IMR-90 (cell line): Measurements from ENCODE around the gene PANX1. TPM values are rescaled to one million over a fixed set of nuclear protein-coding genes. Genes with fewer than 3 reads are reported as not detected.

Source experiments
- ATAC-seq: fragments of 200-7000 bp; cut with Tn5 transposase; 2 replicates; pipeline ENCODE4 v1.9.1; 2020; ENCODE audit warnings: low read depth, mild to moderate bottlenecking, moderate library complexity
- BruUV-seq: library from RNA; stranded (reverse); fragments of 400-500 nt; replicated peaks from 2 replicates; lab custom pipeline; 2021; lab: Mats Ljungman, UMichigan
- CTCF ChIA-PET: fragments of 300-600 bp; formaldehyde crosslinking; extraction: SDS; loops from one replicate; lab custom pipeline; 2021; ENCODE audit warnings: antibody characterized with exemption; lab: Yijun Ruan, JAX
- POLR2A ChIA-PET: fragments of 300-600 bp; sonication (Branson Sonifier 250); formaldehyde crosslinking; loops from one replicate; lab custom pipeline; 2022; ENCODE audit warnings: antibody characterized with exemption; ENCODE audit not compliant: unreplicated experiment; lab: Charles Lee
- DNase-seq: peaks from one replicate; pipeline ENCODE4 v3.0.0; 2013
- H2AFZ ChIP-seq: replicated peaks from 2 replicates; pipeline ENCODE3; 2013; ENCODE audit warnings: low read length, mild to moderate bottlenecking; ENCODE audit not compliant: poor library complexity
- H2AK5ac ChIP-seq: 2 replicates; pipeline ENCODE4 v1.6.1; 2013; ENCODE audit warnings: low read depth, low read length, inconsistent platforms
- H2AK9ac ChIP-seq: replicated peaks from 2 replicates; pipeline ENCODE3; 2013; ENCODE audit warnings: mild to moderate bottlenecking, low read depth, low read length, moderate library complexity; ENCODE audit not compliant: poor library complexity
- H2BK120ac ChIP-seq: 2 replicates; pipeline ENCODE4 v1.6.1; 2013; ENCODE audit warnings: low read depth, low read length, inconsistent platforms
- H2BK15ac ChIP-seq: 3 replicates; pipeline ENCODE4 v1.6.1; 2013; ENCODE audit warnings: low read depth, low read length, inconsistent platforms
- H2BK20ac ChIP-seq: 2 replicates; pipeline ENCODE4 v1.6.1; 2013; ENCODE audit warnings: low read depth, mild to moderate bottlenecking, inconsistent platforms, low read length, moderate library complexity
- H2BK5ac ChIP-seq: 2 replicates; pipeline ENCODE4 v1.6.1; 2013; ENCODE audit warnings: mild to moderate bottlenecking, low read depth, low read length, inconsistent platforms; ENCODE audit not compliant: poor library complexity, severe bottlenecking
- H3K14ac ChIP-seq: replicated peaks from 2 replicates; pipeline ENCODE4 v1.6.1; 2013; ENCODE audit warnings: low read depth, low read length, inconsistent platforms
- H3K18ac ChIP-seq: 2 replicates; pipeline ENCODE4 v1.6.1; 2013; ENCODE audit warnings: low read depth, low read length, control low read depth
- H3K23ac ChIP-seq: 2 replicates; pipeline ENCODE4 v1.6.1; 2013; ENCODE audit warnings: low read depth, low read length, inconsistent platforms
- H3K27ac ChIP-seq: 2 replicates; pipeline ENCODE4 v1.5.1; 2013; ENCODE audit warnings: mild to moderate bottlenecking, control low read depth, low read length; ENCODE audit not compliant: insufficient read depth
- H3K27me3 ChIP-seq: 2 replicates; pipeline ENCODE4 v1.6.1; 2013; ENCODE audit warnings: low read length; ENCODE audit not compliant: control insufficient read depth, insufficient read depth
- H3K36me3 ChIP-seq: 2 replicates; pipeline ENCODE4 v1.6.1; 2013; ENCODE audit warnings: low read length, mixed read lengths; ENCODE audit not compliant: control insufficient read depth, insufficient read depth
- H3K4ac ChIP-seq: 2 replicates; pipeline ENCODE4 v1.6.1; 2013; ENCODE audit warnings: low read depth, low read length, inconsistent platforms
- H3K4me1 ChIP-seq: 2 replicates; pipeline ENCODE4 v1.6.1; 2013; ENCODE audit warnings: low read length, mixed read lengths; ENCODE audit not compliant: control insufficient read depth, insufficient read depth
- H3K4me2 ChIP-seq: 2 replicates; pipeline ENCODE4 v1.6.1; 2013; ENCODE audit warnings: low read depth, mild to moderate bottlenecking, control low read depth, low read length, moderate library complexity
- H3K4me3 ChIP-seq: 2 replicates; pipeline ENCODE4 v1.5.1; 2013; ENCODE audit warnings: low read depth, mild to moderate bottlenecking, control low read depth, low read length, moderate library complexity; ENCODE audit not compliant: insufficient read depth
- H3K56ac ChIP-seq: 2 replicates; pipeline ENCODE4 v1.6.1; 2013; ENCODE audit warnings: low read length, inconsistent platforms; ENCODE audit not compliant: insufficient read depth; ENCODE audit errors: extremely low read depth
- H3K79me1 ChIP-seq, 2 experiments: 2 replicates each; pipeline ENCODE4 v1.6.1; 2013; ENCODE audit warnings: low read length in 2 of 2, inconsistent platforms in 1 of 2, low read depth in 1 of 2
- H3K9ac ChIP-seq: 2 replicates; pipeline ENCODE4 v1.6.1; 2013; ENCODE audit warnings: low read depth, low read length, control low read depth
- H3K9me1 ChIP-seq: 2 replicates; pipeline ENCODE4 v1.6.1; 2013; ENCODE audit warnings: low read length, inconsistent platforms; ENCODE audit not compliant: insufficient read depth
- H3K9me3 ChIP-seq: 2 replicates; pipeline ENCODE4 v1.6.1; 2013; ENCODE audit warnings: low read length; ENCODE audit not compliant: control insufficient read depth, insufficient read depth
- H4K20me1 ChIP-seq: 2 replicates; pipeline ENCODE4 v1.6.1; 2013; ENCODE audit warnings: low read length, inconsistent platforms; ENCODE audit not compliant: insufficient read depth
- H4K5ac ChIP-seq: 2 replicates; pipeline ENCODE4 v1.6.1; 2013; ENCODE audit warnings: mild to moderate bottlenecking, low read depth, low read length, control low read depth
- H4K8ac ChIP-seq, 2 experiments: 2 replicates each; pipeline ENCODE4 v1.6.1; 2013; ENCODE audit warnings: low read depth in 2 of 2, low read length in 2 of 2, control low read depth in 1 of 2, inconsistent platforms in 1 of 2
- H4K91ac ChIP-seq: 2 replicates; pipeline ENCODE4 v1.6.1; 2013; ENCODE audit warnings: low read depth, low read length, inconsistent platforms; ENCODE audit not compliant: insufficient read depth
- CEBPB ChIP-seq: IDR thresholded peaks from 2 replicates; pipeline ENCODE4 v1.6.1; 2012; ENCODE audit warnings: low read depth, low read length, improper control_type of control experiment
- WGBS, 2 experiments: methylation state at CpG; one replicate each; pipeline versions ENCODE4 v1.1.5 to v1.1.7; 2013; ENCODE audit warnings: missing lambda C conversion rate in 2 of 2; ENCODE audit not compliant: insufficient read length in 1 of 2; ENCODE audit errors: extremely low coverage in 2 of 2; 5-methylcytosine and 5-hydroxymethylcytosine counted together
- dilution Hi-C: fragments of 300-500 bp; cut with HindIII; formaldehyde crosslinking; loops from one replicate; pipeline ENCODE4 v1.14.3; 2018; ENCODE audit warnings: low sequenced_read_pairs; ENCODE audit not compliant: unreplicated experiment
- in situ Hi-C: fragments of 300-500 bp; cut with MboI; formaldehyde crosslinking; loops from 3 replicates; pipeline ENCODE4 v1.14.3; 2019; ENCODE audit warnings: low sequenced_read_pairs, inconsistent platforms, mixed read lengths
- intact Hi-C: fragments of 100-400 bp; cut with micrococcal nuclease; formaldehyde crosslinking; loops from 2 replicates; pipeline ENCODE4 v1.10.0; 2022
- polyA plus RNA-seq, 3 experiments: library from polyadenylated mRNA; depleted of rRNA; stranded (reverse); fragments of >200 nt; gene quantifications; 2 replicates each; pipeline ENCODE4 v1.2.3, GENCODE V29; 2012; ENCODE audit warnings: low replicate concordance in 1 of 3
- total RNA-seq: library from RNA; depleted of rRNA; stranded (reverse); fragments of >200 nt; gene quantifications from 2 replicates; pipeline ENCODE4 v1.2.3, GENCODE V29; 2012
- TF ChIP-seq, protein P1 (sequence below): fragments of 150-350 bp; IDR thresholded peaks from 2 replicates; pipeline ENCODE4 v1.6.1; 2016; ENCODE audit warnings: low read depth, mild to moderate bottlenecking, low read length, moderate library complexity, borderline replicate concordance

Gene PANX1
- total and polyA plus RNA-seq, 2 of the 4 experiments (the other 2 are of a cell fraction): 29.8 to 70.8 TPM

DNA sequence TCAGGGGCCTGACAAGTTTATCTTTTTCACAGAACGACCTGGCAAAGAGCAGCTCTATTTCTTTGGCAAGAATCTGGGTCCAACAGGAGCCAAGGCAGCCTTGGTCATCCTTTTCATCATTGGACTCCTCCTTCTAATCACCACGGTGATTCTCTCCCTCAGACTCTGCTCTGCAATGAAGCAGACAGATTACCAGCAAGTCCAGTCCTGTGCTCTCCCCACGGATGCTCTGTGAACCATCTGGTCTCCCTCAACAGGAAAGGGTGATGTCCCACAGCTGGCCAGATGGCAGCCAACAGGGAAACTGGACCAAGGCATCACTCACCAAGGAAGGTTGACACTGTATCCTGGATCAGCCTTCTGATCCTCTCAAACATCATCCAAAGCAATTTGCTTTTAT lies 17.0 kb upstream of the PANX1 start:
- 10% methylated on average over 2 of the region's 3 CpGs; no CpG with 5 or more reads in 1 of the 2 experiments for WGBS, 2 experiments

More for the DNA sequence above, 17.0 kb upstream of the PANX1 start:
- dilution Hi-C loops (no loop called here), in situ Hi-C loops (no loop called here), intact Hi-C loops (no loop called here)
- no peak overlapping the region for H2BK120ac ChIP-seq
- no TSS peak for BruUV-seq
- ChIA-PET CTCF (no interaction called here), POLR2A (no interaction called here)
- H3K4me2 ChIP-seq: no peak overlapping the region
- H3K14ac ChIP-seq: no peak overlapping the region
- no peak for DNase-seq
- no peak overlapping the region for H2BK5ac ChIP-seq
- H4K91ac ChIP-seq: no peak overlapping the region
- no peak overlapping the region for H3K9ac ChIP-seq
- no peak overlapping the region for H2AFZ ChIP-seq
- no peaks in the 10 kb centered on the region for H3K9me1 ChIP-seq
- TF ChIP-seq, protein P1, sequence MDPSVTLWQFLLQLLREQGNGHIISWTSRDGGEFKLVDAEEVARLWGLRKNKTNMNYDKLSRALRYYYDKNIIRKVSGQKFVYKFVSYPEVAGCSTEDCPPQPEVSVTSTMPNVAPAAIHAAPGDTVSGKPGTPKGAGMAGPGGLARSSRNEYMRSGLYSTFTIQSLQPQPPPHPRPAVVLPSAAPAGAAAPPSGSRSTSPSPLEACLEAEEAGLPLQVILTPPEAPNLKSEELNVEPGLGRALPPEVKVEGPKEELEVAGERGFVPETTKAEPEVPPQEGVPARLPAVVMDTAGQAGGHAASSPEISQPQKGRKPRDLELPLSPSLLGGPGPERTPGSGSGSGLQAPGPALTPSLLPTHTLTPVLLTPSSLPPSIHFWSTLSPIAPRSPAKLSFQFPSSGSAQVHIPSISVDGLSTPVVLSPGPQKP: no peak
- no peak for TF ChIP-seq CEBPB
- no peak overlapping the region for H4K5ac ChIP-seq
- H2BK15ac ChIP-seq: no peak overlapping the region
- no peaks in the 10 kb centered on the region for H3K9me3 ChIP-seq
- no peak overlapping the region for H3K4ac ChIP-seq
- H4K20me1 ChIP-seq: no peaks in the 10 kb centered on the region
- no peak overlapping the region for H2AK5ac ChIP-seq
- no peak overlapping the region for H3K56ac ChIP-seq
- no peak overlapping the region for H3K18ac ChIP-seq
- H3K23ac ChIP-seq: no peak overlapping the region
- H3K36me3 ChIP-seq: no peaks in the 10 kb centered on the region
- ATAC-seq: no peak; the same call in 1 of the 2 replicates
- no peaks in the 10 kb centered on the region for H3K4me1 ChIP-seq
- no peak overlapping the region for H3K4me3 ChIP-seq
- no peak overlapping the region for H2AK9ac ChIP-seq
- no peak overlapping the region for H2BK20ac ChIP-seq
- H4K8ac ChIP-seq: no peak overlapping the region
- H3K79me1 ChIP-seq: no peaks in the 10 kb centered on the region
- H3K27ac ChIP-seq: no peak overlapping the region
- H3K27me3 ChIP-seq: peaks cover 2% of the 10 kb centered on the region; the same call in 1 of the 2 replicates
